Activated CD4-positive, alpha-beta T cell treated with anti-CD3 and anti-CD28 coated beads, Interleukin-10, Interleukin-2, amounts not matched to agents 100 ng/mL and 50 ng/mL, durations not matched to agents 16 hours and 8 hours (primary cell): ENCODE measurements around the gene IL1F10.

ENCODE experiments used
- DNase-seq: peaks from one replicate; pipeline ENCODE4 v3.0.0-alpha.2; 2020

Gene IL1F10

GRCh38 chr2:113067681-113068080, at the start of gene IL1F10:
Gene IL1F10 (plus strand): TSS chr2:113067970. CDS start chr2:113072739, 4,769 bp downstream.
- DNase-seq = no peak

- DNase-seq = no peak
These were observed 49.3 kb upstream of the IL1F10 start for GRCh38 chr2:113018509-113018908.

- DNase-seq = no peak
These were observed 46.5 kb upstream of the IL1F10 start for GRCh38 chr2:113021312-113021711.

GRCh38 chr2:113024764-113025163, 43.0 kb upstream of the IL1F10 start:
- no peak for DNase-seq

GRCh38 chr2:113025737-113026136, 42.0 kb upstream of the IL1F10 start:
- DNase-seq = no peak

- DNase-seq = no peak
These were observed 40.1 kb upstream of the IL1F10 start for GRCh38 chr2:113027691-113028090.

GRCh38 chr2:113028112-113028511, 39.7 kb upstream of the IL1F10 start:
- DNase-seq = no peak

- no peak for DNase-seq
These were observed 35.0 kb upstream of the IL1F10 start for GRCh38 chr2:113032737-113033136.

GRCh38 chr2:113034016-113034415, 33.8 kb upstream of the IL1F10 start:
- DNase-seq = no peak

GRCh38 chr2:113036763-113037162, 31.0 kb upstream of the IL1F10 start:
- no peak for DNase-seq

GRCh38 chr2:113038291-113038690, 29.5 kb upstream of the IL1F10 start:
- DNase-seq = no peak

GRCh38 chr2:113039158-113039557, 28.6 kb upstream of the IL1F10 start:
- no peak for DNase-seq

- no peak for DNase-seq
These were observed 28.1 kb upstream of the IL1F10 start for GRCh38 chr2:113039719-113040118.

GRCh38 chr2:113041871-113042270, 25.9 kb upstream of the IL1F10 start:
- no peak for DNase-seq

GRCh38 chr2:113046465-113046864, 21.3 kb upstream of the IL1F10 start:
- DNase-seq = no peak

GRCh38 chr2:113050921-113051895, 16.6 kb upstream of the IL1F10 start:
- DNase-seq = no peak

GRCh38 chr2:113052396-113052917, 15.3 kb upstream of the IL1F10 start, which contains the start of gene IL36B:
Gene IL36B (minus strand): TSS chr2:113052867.
- no peak for DNase-seq

GRCh38 chr2:113053666-113054065, 14.1 kb upstream of the IL1F10 start:
- no peak for DNase-seq

- no peak for DNase-seq
These were observed 13.7 kb upstream of the IL1F10 start for GRCh38 chr2:113054066-113054465.

- DNase-seq = no peak
These were observed 11.2 kb upstream of the IL1F10 start for GRCh38 chr2:113056521-113056920.

- no peak for DNase-seq
These were observed 10.7 kb upstream of the IL1F10 start for GRCh38 chr2:113057117-113057516.

- no peak for DNase-seq
These were observed 9.3 kb upstream of the IL1F10 start for GRCh38 chr2:113058411-113058994.

GRCh38 chr2:113058998-113059960, 8.5 kb upstream of the IL1F10 start, which contains the start of gene IL36RN:
Gene IL36RN (plus strand): TSS chr2:113059198. CDS start chr2:113059439, 241 bp downstream.
- DNase-seq = no peak
